Measurements from ENCODE around the gene TNPO1.

DNA sequence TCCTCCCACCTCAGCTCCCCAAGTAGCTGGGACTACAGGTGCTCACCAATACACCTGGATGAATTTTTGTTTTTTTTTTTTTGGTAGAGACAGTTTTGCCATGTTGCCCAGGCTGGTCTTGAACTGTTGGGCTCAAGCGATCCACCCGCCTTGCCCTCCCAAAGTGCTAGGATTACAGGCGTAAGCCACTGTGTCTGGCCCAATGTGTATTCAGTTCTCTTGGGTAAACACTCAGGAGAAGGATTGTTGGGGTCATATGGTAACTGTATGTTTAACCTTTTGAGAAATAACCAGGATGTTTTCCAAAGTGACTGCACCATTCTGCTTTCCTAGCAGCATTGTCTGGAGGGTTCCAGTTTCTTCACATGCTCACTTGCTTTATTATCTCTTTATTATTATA is 67.4 kb downstream of the TNPO1 start:
- TF ChIP-seq, protein P1, sequence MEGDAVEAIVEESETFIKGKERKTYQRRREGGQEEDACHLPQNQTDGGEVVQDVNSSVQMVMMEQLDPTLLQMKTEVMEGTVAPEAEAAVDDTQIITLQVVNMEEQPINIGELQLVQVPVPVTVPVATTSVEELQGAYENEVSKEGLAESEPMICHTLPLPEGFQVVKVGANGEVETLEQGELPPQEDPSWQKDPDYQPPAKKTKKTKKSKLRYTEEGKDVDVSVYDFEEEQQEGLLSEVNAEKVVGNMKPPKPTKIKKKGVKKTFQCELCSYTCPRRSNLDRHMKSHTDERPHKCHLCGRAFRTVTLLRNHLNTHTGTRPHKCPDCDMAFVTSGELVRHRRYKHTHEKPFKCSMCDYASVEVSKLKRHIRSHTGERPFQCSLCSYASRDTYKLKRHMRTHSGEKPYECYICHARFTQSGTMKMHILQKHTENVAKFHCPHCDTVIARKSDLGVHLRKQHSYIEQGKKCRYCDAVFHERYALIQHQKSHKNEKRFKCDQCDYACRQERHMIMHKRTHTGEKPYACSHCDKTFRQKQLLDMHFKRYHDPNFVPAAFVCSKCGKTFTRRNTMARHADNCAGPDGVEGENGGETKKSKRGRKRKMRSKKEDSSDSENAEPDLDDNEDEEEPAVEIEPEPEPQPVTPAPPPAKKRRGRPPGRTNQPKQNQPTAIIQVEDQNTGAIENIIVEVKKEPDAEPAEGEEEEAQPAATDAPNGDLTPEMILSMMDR (IDR thresholded peaks at IDR 0.05), result no peak
- TF ChIP-seq POLR2A (IDR thresholded peaks at IDR 0.05) (no peak), EP300 (IDR thresholded peaks at IDR 0.05) (no peak), POLR2AphosphoS5 (IDR thresholded peaks at IDR 0.05) (no peak)
